Measurements from ENCODE around the gene FAM210B. TPM values are rescaled to one million over a fixed set of nuclear protein-coding genes. Genes with fewer than 3 reads are reported as not detected.
"Not testable (repeated sequence)": the region's sequence is repeated elsewhere in the genome, so short reads cannot be mapped to it uniquely, and the experiment has no call there.

Gene FAM210B
- total RNA-seq, 1 experiment from 2014 or later, result 37.9 TPM

DNA sequence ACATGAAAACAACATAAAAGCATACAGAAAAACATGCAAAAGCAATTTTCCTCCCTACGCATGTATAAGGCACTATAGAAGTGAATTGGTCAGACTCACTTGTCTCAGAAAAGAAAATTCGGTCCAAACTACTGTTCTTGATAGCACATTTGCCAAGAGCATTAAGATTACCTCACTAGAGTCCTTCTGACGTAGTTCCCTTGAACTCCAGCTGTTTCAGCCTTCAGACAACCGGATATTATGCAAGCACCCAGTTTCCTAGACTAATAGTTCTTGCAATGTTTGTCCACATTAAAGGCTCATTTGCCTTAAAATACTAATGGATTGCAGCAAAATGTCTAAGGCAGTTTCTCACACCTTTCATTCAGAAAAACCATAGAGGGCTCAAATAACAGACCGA lies 50.7 kb downstream of the FAM210B start:
- ATAC-seq (no peak), DNase-seq (no peak)
- BruUV-seq (replicated peaks), result no TSS peak
- H3K4me1 ChIP-seq (ENCODE audit: insufficient read depth, low read length), result 0 out of 2 replicates have a peak, but pooled peaks cover 4% of the 10 kb centered on the region
- H3K79me2 ChIP-seq (ENCODE audit: low read length), result no peaks in the 10 kb centered on the region
- H3K9me3 ChIP-seq (ENCODE audit: low read length), result no peaks in the 10 kb centered on the region
- H4K20me1 ChIP-seq (ENCODE audit: low read length), result no peaks in the 10 kb centered on the region
- no peak overlapping the region for H3K4me3 ChIP-seq (ENCODE audit: low read length)
- TF ChIP-seq EZH2phosphoT487 (IDR thresholded peaks at IDR 0.05; ENCODE audit: borderline replicate concordance, low read length), result no peak
- TF ChIP-seq, protein P1, sequence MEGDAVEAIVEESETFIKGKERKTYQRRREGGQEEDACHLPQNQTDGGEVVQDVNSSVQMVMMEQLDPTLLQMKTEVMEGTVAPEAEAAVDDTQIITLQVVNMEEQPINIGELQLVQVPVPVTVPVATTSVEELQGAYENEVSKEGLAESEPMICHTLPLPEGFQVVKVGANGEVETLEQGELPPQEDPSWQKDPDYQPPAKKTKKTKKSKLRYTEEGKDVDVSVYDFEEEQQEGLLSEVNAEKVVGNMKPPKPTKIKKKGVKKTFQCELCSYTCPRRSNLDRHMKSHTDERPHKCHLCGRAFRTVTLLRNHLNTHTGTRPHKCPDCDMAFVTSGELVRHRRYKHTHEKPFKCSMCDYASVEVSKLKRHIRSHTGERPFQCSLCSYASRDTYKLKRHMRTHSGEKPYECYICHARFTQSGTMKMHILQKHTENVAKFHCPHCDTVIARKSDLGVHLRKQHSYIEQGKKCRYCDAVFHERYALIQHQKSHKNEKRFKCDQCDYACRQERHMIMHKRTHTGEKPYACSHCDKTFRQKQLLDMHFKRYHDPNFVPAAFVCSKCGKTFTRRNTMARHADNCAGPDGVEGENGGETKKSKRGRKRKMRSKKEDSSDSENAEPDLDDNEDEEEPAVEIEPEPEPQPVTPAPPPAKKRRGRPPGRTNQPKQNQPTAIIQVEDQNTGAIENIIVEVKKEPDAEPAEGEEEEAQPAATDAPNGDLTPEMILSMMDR (conservative IDR thresholded peaks at IDR 0.05; ENCODE audit: low read depth, low read length), result no peak
- TF ChIP-seq EZH2 (IDR thresholded peaks at IDR 0.05; ENCODE audit: low read length, unreplicated experiment), result no peak
- ChIA-PET CTCF (no interaction called here), POLR2A (ENCODE audit: unreplicated experiment) (no interaction called here)
- H3K9ac ChIP-seq (ENCODE audit: low read length), result no peak overlapping the region
- H3K27me3 ChIP-seq (ENCODE audit: low read length), result no peaks in the 10 kb centered on the region
- no peaks in the 10 kb centered on the region for H3F3A ChIP-seq (ENCODE audit: low read length, unreplicated experiment)
- H3K36me3 ChIP-seq (ENCODE audit: low read depth, low read length), result peaks cover 26% of the 10 kb centered on the region
- H3K9me2 ChIP-seq (replicated peaks; ENCODE audit: low read length), result no peaks in the 10 kb centered on the region
- H3K27ac ChIP-seq (ENCODE audit: low read length), result no peak overlapping the region
- no peak overlapping the region for H2AFZ ChIP-seq (ENCODE audit: low read length)
- no peak overlapping the region for H3K4me2 ChIP-seq (ENCODE audit: low read length)
- intact Hi-C loops (cut with micrococcal nuclease), result no loop called here

DNA sequence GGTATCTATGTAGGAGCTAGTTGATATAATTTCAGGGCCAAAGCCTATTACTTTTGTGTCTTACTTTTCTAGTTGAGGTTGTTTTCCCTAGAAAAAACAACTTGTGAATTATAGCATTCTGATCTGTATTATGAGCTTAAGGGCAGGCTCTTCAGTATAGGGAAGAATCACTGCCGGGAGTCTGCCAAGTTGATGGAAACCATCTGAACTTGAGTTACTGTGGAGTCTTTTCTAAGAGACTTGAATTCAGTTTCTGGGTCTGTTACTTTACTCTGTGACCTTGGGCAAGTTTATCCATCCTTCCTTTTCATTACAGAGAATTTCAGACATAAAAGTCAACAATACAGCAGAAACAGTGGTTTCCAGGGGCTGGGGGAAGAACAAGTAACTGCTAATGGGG lies 51.2 kb downstream of the FAM210B start:
- Histone ChIP-seq H3K9me2 (replicated peaks; ENCODE audit: low read length) (no peaks in the 10 kb centered on the region), H3K36me3 (ENCODE audit: low read depth, low read length) (peaks cover 24% of the 10 kb centered on the region), H3K27ac (ENCODE audit: low read length) (no peak overlapping the region), H3K9ac (ENCODE audit: low read length) (no peak overlapping the region), H3F3A (ENCODE audit: low read length, unreplicated experiment) (no peaks in the 10 kb centered on the region), H3K4me2 (ENCODE audit: low read length) (no peak overlapping the region), H2AFZ (ENCODE audit: low read length) (no peak overlapping the region), H3K79me2 (ENCODE audit: low read length) (no peaks in the 10 kb centered on the region), H4K20me1 (ENCODE audit: low read length) (no peaks in the 10 kb centered on the region), H3K27me3 (ENCODE audit: low read length) (no peaks in the 10 kb centered on the region), H3K4me1 (ENCODE audit: insufficient read depth, low read length) (0 out of 2 replicates have a peak, but pooled peaks cover 4% of the 10 kb centered on the region), H3K9me3 (ENCODE audit: low read length) (no peaks in the 10 kb centered on the region), H3K4me3 (ENCODE audit: low read length) (no peak overlapping the region)
- no peak for ATAC-seq
- no TSS peak for BruUV-seq (replicated peaks)
- intact Hi-C loops (cut with micrococcal nuclease), result no loop called here
- CTCF ChIA-PET, result no interaction called here
- TF ChIP-seq EZH2 (IDR thresholded peaks at IDR 0.05; ENCODE audit: low read length, unreplicated experiment) (no peak), EZH2phosphoT487 (IDR thresholded peaks at IDR 0.05; ENCODE audit: borderline replicate concordance, low read length) (no peak)
- TF ChIP-seq, protein P1 (conservative IDR thresholded peaks at IDR 0.05; ENCODE audit: low read depth, low read length), result no peak
- no peak for DNase-seq
- POLR2A ChIA-PET (ENCODE audit: unreplicated experiment), result no interaction called here

DNA sequence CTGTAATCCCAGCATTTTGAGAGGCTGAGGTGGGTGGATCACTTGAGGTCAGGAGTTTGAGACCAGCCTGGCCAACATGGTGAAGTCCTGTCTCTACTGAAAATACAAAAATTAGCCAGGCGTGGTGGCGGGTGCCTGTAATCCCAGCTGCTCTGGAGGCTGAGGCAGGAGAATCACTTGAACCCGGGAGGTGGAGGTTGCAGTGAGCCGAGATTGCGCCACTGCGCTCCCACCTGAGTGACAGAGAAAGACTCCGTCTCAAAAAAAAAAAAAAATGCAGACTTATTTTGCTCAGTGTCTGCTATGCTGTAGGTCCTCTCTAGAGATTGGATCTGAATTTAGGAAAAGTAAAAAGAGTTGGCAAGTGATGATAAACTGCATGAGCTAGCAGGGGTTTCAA lies 52.5 kb downstream of the FAM210B start:
- intact Hi-C loops (cut with micrococcal nuclease); H3K4me1 ChIP-seq (ENCODE audit: insufficient read depth, low read length); H3K27me3 ChIP-seq (ENCODE audit: low read length); H3F3A ChIP-seq (ENCODE audit: low read length, unreplicated experiment); DNase-seq; H3K4me3 ChIP-seq (ENCODE audit: low read length); H3K9ac ChIP-seq (ENCODE audit: low read length); CTCF ChIA-PET; H2AFZ ChIP-seq (ENCODE audit: low read length); H3K27ac ChIP-seq (ENCODE audit: low read length); POLR2A ChIA-PET (ENCODE audit: unreplicated experiment); H3K79me2 ChIP-seq (ENCODE audit: low read length); ATAC-seq; H3K4me2 ChIP-seq (ENCODE audit: low read length); H3K9me2 ChIP-seq (replicated peaks; ENCODE audit: low read length); BruUV-seq (replicated peaks); H4K20me1 ChIP-seq (ENCODE audit: low read length); H3K9me3 ChIP-seq (ENCODE audit: low read length): not testable (repeated sequence)
- peaks cover 15% of the 10 kb centered on the region for H3K36me3 ChIP-seq (ENCODE audit: low read depth, low read length)
